A204.1 (cell line): Measurements from ENCODE around the gene ADORA3.

Experiments
- FAIRE-seq: peaks from 2 replicates; lab custom pipeline; 2012; peaks lifted over from hg19 to GRCh38; lab: Jason Lieb, UNC

Gene ADORA3

GRCh38 chr1:111474521-111474920 lies 28.9 kb downstream of the ADORA3 start:
- FAIRE-seq = no peak

DNA sequence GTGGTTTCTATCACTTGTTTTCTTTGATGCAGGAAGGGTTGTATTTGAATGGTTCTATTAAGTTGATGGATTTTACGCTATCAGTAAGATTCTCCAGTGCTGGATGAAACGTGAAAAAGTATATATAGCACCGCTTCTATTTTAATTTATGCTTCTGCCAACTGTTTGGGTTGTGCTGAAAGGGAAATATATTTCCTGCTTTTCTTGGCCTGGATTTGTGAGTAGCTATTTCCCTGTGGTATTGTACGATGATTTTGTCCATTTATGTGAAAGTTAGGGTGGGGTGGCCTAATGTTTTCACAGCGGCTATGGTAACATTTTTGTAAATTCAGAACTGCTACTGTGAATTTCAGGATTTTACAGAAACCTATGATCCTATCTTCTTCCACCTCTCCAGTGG lies 29.3 kb downstream of the ADORA3 start:
- FAIRE-seq = no peak

DNA sequence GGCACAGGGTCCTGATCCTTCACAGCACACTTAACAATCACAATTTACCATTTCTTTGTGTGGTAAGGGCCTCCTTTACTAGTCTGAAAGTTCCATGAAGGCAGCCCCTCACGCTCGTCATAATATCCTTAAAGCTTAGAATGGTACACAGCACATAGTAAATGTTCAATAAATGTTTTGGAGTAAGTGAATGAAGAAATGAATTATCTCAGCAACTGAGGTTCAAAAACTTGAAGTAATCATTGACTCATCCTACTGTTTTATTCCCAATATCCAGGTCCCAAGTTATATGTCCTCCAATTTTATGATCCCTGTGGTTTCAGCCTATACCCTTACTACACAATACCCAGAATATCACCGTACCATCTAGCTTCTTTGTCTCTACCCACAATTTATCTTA lies 31.9 kb downstream of the ADORA3 start:
- FAIRE-seq = no peak

DNA sequence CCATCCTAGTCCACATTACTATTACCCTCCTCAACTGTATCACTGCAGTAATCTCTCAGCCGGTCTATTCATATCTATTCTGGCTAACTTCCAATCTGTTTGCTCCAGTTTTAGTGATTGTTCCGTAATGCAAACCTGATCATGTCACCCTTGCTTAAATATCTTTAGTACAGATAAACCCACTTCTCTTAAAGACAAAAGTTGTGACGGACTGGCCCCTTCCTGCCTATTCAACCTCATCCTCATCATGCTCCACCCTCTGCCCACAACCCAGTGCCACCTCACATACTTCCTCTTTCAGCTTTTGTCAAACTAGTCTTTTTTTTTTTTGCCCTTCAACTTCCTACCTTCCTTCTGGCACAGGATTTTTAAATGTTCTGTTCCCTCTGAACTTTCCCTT lies 32.4 kb downstream of the ADORA3 start:
- FAIRE-seq = no peak

- no peak for FAIRE-seq
Observed at GRCh38 chr1:111470596-111470995, 32.8 kb downstream of the ADORA3 start.

DNA sequence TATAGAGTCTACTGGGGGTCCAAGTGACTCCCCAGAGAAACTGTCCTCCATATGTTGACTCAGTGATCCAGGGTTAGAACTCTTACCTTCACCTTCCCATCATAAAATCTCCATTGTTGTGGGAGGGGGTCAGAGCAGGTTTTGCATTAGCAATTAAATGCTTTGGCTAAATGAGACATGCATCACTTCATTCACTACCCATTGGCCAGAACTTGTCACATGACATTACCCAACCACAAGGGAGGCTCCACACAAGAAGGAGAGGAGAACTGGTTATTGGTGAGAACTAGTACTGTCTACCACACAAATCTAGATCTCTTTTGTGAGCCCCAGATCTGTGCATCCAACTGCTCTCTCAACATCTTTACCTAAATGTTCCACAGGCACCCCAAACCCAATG lies 33.9 kb downstream of the ADORA3 start:
- FAIRE-seq = no peak

GRCh38 chr1:111468717-111469100 lies 34.7 kb downstream of the ADORA3 start:
- FAIRE-seq = no peak

DNA sequence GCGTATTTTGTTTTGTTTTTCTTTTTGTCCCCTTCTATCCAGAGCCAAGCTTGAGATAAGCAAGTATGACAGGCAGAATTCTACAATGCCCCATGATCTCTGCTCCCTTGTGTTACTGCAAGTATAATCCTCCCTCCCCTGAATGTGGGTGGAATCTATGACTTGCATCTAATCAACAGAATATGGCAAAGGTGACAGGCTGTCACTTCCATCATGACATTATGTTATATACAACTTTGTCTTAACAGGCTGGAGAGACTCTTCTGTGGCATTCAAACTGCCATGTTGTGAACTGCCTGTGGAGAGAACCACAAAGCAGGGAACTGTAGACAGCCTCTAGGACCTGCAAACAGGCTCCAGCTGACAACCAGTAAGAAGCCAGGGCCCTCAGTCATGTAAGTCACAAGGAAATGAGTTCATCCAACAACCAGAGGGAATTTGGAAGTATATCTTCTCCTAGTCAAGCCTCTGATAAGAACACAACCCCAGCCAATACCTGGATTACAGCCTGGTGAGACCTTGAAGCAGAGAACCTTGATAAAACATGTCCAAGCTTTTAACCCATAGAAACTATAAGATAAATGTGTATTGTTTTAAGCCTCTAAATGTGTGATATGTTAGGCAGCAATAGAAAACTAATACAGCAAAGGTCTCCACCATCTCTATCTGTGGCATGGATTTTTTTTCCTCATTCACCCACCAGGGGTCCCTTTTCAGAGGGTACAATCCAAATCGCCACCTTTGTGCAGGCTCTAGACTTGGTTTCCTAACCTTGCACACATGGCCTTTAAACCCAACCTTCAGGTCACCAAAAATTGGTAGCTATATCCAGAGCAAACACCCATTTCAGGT lies 35.3 kb downstream of the ADORA3 start:
- FAIRE-seq = no peak

DNA sequence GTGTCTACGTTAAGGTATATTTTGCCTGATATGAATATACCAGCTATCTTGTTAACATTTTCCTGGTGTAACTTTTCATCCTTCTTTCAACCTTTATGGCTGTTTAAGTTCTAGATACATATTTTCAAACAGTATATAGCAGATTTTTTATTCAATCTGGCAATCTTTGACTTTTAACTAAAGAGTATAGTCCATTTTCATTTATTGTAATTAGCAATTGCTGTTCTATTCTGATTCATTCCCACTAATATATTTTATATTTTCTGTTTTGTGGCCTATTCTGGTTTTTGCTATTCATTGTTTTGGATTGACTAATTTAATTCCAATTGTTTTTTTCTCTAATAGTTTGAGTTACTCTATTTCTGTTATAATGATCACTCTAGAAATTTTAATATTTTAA lies 37.0 kb downstream of the ADORA3 start:
- FAIRE-seq = peak; percentile 6

GRCh38 chr1:111465754-111466153 lies 37.7 kb downstream of the ADORA3 start:
- FAIRE-seq = no peak

- no peak for FAIRE-seq
Observed at GRCh38 chr1:111463029-111463683, 40.3 kb downstream of the ADORA3 start.

- peak; percentile 3 for FAIRE-seq
Observed at GRCh38 chr1:111462370-111463028, 40.9 kb downstream of the ADORA3 start.

DNA sequence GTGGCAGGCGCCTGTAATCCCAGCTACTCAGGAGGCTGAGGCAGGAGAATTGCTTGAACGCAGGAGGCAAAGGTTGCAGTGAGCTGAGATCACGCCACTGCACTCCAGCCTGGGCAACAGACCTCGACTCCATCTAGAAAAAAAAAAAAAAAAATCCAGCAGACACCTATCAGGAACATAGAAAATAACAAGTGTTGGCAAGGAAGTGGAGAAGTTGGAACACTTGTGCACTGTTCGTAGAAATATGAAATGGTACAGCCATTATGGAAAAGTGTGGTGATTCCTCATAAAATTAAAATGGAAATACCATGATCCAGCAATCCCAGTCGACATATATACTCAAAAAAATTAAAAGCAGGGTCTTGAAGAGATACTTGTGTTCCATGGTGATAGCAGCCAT lies 41.7 kb downstream of the ADORA3 start:
- FAIRE-seq = no peak

GRCh38 chr1:111455642-111456031 lies 47.8 kb downstream of the ADORA3 start:
- FAIRE-seq = no peak

- FAIRE-seq = no peak
Observed at GRCh38 chr1:111454859-111455641, 48.4 kb downstream of the ADORA3 start.

DNA sequence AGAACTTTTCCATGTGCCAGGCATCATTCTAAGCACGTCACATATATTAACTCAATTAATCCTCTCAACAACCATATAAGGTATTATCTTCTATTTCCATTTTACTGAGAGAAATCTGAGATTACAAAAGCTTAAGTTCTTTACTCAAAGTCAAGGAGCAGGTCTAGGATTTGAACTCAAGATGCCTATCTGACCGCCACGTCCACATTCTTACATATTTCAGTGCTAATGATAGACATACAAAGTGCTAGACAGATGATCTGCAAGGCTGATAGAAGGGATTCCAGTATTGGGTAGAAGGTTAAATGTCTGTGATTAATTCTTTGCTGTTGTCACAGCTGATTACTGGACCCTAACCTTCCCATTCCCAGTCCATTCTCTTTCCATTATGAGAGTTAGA lies 49.7 kb downstream of the ADORA3 start:
- no peak for FAIRE-seq

DNA sequence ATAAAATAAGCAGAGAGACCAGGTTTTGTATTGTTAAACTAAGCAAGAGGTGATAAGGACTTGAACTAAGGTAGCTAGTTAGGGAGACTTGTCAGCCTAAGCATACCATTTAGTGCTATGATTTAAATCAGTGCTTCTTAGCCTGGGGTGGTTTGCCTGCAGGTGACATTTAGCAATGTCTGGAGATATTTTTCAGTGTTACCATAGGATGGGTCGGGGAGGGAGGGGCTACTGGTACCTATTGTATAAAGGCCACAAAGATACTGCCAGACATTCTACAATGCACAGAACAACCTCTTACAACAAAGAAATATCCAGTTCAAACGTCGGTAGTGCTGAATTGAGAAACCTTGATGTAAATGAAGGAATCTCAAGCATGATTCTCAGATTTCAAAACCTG lies 50.9 kb downstream of the ADORA3 start:
- no peak for FAIRE-seq

DNA sequence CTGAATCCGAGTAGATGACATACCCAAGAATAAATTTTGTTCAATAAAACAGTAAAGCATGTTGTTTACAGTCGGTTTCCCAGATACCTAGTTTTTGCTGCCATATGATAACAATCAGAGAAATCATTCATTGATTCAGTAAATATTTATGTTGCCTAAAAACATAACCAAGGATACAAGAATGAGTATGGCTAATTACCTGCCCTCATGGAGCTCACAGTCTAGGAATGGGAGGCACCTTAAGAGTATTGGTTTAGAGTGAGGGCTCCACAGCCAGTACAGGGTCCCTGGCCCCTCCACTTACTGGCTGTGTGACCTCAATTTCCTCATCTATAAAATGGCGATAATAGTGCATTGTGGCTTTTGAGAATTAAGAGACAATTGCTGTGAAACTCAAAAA lies 53.2 kb downstream of the ADORA3 start:
- no peak for FAIRE-seq

DNA sequence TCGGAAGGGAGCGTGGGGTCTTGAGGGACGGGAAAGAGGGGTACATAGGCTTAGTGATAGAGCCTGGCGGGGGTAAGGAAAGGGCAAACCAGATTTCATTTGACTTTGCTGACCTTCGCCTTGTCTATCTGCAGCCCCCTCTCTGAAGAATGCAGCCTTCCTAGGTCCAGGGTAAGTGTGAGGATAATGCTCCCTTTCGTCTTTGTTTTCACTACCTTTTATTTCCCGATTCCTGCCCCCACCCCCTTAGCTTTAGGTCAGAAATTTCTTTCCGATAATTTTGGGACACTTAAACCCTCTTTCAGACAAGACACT lies 53.8 kb downstream of the ADORA3 start:
- no peak for FAIRE-seq
